GM13976 (cell line): Measurements from ENCODE around the gene KLF2.

Experiments
- DNase-seq: peaks from one replicate; pipeline ENCODE4 v3.0.0; 2012; ENCODE audit warnings: low spot score
- in situ Hi-C: fragments of 300-500 bp; cut with MboI; formaldehyde crosslinking; loops from one replicate; pipeline ENCODE4 v1.12.0; 2022; ENCODE audit warnings: low sequenced_read_pairs, mixed read lengths, inconsistent platforms; ENCODE audit not compliant: unreplicated experiment
- TF ChIP-seq, protein P1 (sequence below): IDR thresholded peaks from 2 replicates; pipeline ENCODE4 v1.5.1; 2012; ENCODE audit warnings: borderline replicate concordance, mild to moderate bottlenecking; ENCODE audit not compliant: insufficient read depth; ENCODE audit errors: extremely low read depth, missing control alignments, control extremely low read depth

KLF2 gene

DNA sequence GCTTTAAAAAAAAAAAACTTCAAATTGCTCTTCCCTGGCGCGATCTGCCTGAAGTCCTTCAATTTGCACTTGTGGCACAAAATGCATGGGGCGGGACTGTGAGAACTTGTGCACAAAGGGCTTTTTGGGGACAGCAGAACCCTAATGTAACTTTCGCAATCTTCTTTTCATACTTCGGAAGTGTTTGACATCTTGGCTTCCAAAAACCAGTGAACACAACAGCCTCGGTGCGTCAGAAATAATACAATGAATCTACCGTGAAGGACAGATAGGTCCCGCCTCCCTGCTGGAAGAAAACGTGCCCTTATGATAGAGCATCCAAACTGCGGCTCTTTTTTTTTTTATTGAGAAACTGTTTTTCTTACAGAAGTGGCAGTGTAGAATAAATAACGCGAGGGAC, 36.6 kb downstream of the KLF2 start:
- in situ Hi-C loops, result no loop called here
- TF ChIP-seq, protein P1, sequence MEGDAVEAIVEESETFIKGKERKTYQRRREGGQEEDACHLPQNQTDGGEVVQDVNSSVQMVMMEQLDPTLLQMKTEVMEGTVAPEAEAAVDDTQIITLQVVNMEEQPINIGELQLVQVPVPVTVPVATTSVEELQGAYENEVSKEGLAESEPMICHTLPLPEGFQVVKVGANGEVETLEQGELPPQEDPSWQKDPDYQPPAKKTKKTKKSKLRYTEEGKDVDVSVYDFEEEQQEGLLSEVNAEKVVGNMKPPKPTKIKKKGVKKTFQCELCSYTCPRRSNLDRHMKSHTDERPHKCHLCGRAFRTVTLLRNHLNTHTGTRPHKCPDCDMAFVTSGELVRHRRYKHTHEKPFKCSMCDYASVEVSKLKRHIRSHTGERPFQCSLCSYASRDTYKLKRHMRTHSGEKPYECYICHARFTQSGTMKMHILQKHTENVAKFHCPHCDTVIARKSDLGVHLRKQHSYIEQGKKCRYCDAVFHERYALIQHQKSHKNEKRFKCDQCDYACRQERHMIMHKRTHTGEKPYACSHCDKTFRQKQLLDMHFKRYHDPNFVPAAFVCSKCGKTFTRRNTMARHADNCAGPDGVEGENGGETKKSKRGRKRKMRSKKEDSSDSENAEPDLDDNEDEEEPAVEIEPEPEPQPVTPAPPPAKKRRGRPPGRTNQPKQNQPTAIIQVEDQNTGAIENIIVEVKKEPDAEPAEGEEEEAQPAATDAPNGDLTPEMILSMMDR, result no peak
- DNase-seq, result no peak

DNA sequence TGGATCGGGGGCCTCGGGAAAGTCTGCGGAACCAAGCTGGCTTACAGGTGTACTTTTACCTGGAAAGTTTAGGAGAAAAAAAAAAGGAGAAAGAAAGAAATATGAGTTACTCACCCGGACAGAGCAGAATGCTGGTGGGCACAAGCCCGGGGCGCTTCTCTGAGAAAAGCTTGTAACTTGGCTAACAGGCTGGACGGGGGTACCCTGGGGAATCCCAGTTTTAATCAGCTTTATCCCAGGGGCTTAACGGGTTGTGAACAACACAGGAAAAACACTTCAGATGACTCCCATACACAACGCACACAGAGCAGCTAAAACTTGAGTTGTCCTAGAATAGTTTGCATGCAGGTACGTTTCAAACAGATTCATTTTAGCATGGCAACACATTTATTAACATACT, 37.3 kb downstream of the KLF2 start:
- DNase-seq, result no peak
- TF ChIP-seq, protein P1, result no peak

DNA sequence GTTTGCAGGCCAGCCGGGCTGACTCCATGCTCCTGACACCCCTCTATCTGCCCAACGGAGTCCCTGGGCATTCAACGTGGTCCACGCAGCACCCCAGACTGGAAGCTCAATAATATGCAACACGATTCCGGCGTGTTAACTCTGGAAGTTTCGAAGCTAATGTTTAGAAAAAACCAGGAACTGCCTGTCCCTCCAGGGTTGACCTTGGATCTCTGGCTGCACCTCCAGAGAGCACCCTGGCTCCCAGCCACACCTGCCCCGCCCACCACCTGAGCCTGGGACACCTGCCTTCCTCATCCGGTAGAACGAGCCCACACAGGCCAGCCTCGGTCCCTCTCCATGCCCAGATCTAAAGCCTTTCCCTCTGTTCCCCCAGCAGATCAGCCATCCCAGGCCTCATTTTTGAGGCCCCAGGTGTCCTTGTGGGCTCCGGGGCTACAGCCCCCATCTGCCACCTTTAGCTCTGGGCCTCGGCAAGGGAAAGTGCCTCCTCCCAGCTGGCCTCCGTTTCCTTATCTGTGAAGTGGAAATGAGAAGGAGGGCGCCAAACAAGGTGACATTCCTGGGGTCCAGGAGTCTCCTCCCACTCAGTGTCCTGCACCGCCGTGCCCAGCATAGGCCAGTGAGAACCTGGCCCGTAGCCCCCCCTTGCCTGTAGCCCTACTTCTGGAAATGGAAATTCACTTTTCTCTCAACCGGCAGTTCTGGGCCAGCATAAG, 38.7 kb downstream of the KLF2 start:
- TF ChIP-seq, protein P1, result no peak
- no peak for DNase-seq
- in situ Hi-C loops, result no loop called here

More for the DNA sequence above, 37.3 kb downstream of the KLF2 start:
- in situ Hi-C loops, result no loop called here

DNA sequence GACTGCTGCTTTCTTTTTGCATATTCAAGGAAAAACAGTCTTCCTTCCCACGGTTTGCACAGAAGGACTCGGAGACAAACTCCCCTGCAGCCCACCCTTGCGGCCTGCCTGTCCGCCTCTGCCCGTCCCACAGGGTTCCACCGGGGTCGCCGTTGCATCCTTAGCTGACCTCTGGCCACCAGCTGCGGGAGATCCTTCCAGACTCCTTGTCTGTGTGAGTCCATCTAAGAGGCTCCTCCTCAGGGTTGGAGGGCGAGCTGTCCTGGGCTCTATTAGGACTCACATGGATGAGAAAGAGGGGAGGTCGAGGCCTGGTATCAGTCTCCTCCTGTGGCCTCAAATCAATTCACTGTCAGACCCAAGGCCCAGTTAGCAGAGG, 39.2 kb downstream of the KLF2 start:
- TF ChIP-seq, protein P1, result no peak
- DNase-seq, result no peak
- in situ Hi-C loops, result no loop called here

- TF ChIP-seq, protein P1, result no peak
- DNase-seq, result no peak
- in situ Hi-C loops, result no loop called here
These were observed 39.7 kb downstream of the KLF2 start for GRCh38 chr19:16364231-16364865.

DNA sequence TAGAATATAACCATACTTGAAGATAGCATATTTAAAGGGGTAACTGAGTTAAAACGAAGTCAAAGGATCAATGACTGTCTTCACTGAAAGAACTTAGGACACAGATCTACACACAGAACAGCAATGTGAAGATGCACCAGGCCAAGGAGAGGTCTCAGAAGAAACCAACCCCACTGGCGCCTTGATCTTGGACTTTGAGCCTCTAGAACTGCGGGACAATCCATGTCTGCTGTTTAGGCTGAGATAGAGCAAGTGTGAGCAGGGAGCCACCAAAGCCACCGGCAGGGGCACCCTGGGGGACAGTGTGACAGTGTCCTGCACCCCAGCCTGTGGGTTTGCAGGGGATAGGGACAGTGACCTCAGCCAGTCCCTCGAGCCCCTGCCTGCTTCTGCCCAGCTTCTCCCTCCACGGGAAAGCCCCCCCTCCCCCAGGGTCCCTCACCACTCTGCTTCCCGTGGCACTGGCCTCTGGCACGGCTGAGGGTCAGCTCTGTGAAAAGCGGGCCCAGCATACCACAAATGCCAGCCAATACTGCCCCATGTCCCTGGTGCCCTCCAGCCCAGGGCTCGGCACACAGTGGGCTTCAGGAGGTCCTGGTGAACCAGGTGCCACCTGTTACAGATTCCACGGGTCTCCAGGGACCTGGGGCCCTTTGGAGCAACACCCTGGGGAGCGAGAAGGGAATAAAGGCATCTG, 40.8 kb downstream of the KLF2 start:
- in situ Hi-C loops, result no loop called here
- no peak for DNase-seq
- TF ChIP-seq, protein P1, result no peak
